HG03558 (cell line): Measurements from ENCODE around the gene TTC34.

Experiments used
- ATAC-seq: cut with Tn5 transposase; IDR thresholded peaks from one replicate; pipeline ENCODE4 v1.9.1; 2021; ENCODE audit warnings: moderate number of reproducible peaks; ENCODE audit not compliant: unreplicated experiment; ENCODE audit errors: extremely low read depth

TTC34 gene

GRCh38 chr1:2801535-2802291 is at the start of gene TTC34:
TSS of gene TTC34 (minus strand) at chr1:2801693. CDS start at chr1:2800827, 866 bp downstream.
- ATAC-seq, result no peak

GRCh38 chr1:2850502-2850901 is 49.0 kb upstream of the TTC34 start:
- ATAC-seq, result no peak

GRCh38 chr1:2848006-2848670 is 46.6 kb upstream of the TTC34 start:
- ATAC-seq, result no peak

GRCh38 chr1:2847086-2847985 is 45.8 kb upstream of the TTC34 start:
- ATAC-seq, result no peak

- ATAC-seq, result no peak
These were observed 44.4 kb upstream of the TTC34 start for GRCh38 chr1:2845869-2846268.

GRCh38 chr1:2840036-2840809 is 38.7 kb upstream of the TTC34 start:
- ATAC-seq, result no peak

GRCh38 chr1:2837823-2838222 is 36.3 kb upstream of the TTC34 start:
- ATAC-seq, result no peak

- no peak for ATAC-seq
These were observed 35.8 kb upstream of the TTC34 start for GRCh38 chr1:2837316-2837715.

GRCh38 chr1:2836333-2836970 is 35.0 kb upstream of the TTC34 start:
- ATAC-seq, result no peak

- no peak for ATAC-seq
These were observed 34.2 kb upstream of the TTC34 start for GRCh38 chr1:2835650-2836159.

GRCh38 chr1:2834741-2835564 is 33.5 kb upstream of the TTC34 start:
- no peak for ATAC-seq

- ATAC-seq, result no peak
These were observed 32.6 kb upstream of the TTC34 start for GRCh38 chr1:2834146-2834475.

- ATAC-seq, result no peak
These were observed 32.1 kb upstream of the TTC34 start for GRCh38 chr1:2833454-2834145.

- no peak for ATAC-seq
These were observed 31.3 kb upstream of the TTC34 start for GRCh38 chr1:2832506-2833453.

- ATAC-seq, result no peak
These were observed 30.2 kb upstream of the TTC34 start for GRCh38 chr1:2831596-2832212.

- ATAC-seq, result no peak
These were observed 29.4 kb upstream of the TTC34 start for GRCh38 chr1:2830761-2831425.
